Nasal cavity respiratory epithelium epithelial cell of viscerocranial mucosa (primary cell): ENCODE results near the gene S100A10. TPM values are rescaled to one million over a fixed set of nuclear protein-coding genes. Genes with fewer than 3 reads are reported as not detected.

Source experiments
- total RNA-seq: library from RNA; depleted of rRNA; stranded (reverse); fragments of >200 nt; gene quantifications from 2 replicates; pipeline ENCODE4 v1.2.3, GENCODE V29; 2014

The S100A10 gene
- total RNA-seq: 115 and 248 TPM in 2 replicates

GRCh38 chr1:151993734-151994496, at the start of gene S100A10:
Gene S100A10, minus strand, starts transcription at chr1:151993859. Its CDS starts 7,629 bp downstream, at chr1:151986230.

GRCh38 chr1:152036267-152037216, 42.9 kb upstream of the S100A10 start, which contains the start of gene S100A11:
Gene S100A11, minus strand, starts transcription at chr1:152037004. Its CDS starts 89 bp downstream, at chr1:152036915.

Other genes starting within 250 kb of the S100A10 start
- 60.2 and 103 TPM in 2 replicates for gene MRPL9, start 230.4 kb downstream of the S100A10 start, total RNA-seq
- gene TDRKH, start 203.4 kb downstream of the S100A10 start, total RNA-seq: 7.9 and 9.2 TPM in 2 replicates
- not detected in 2 replicates for gene LINGO4, start 188.4 kb downstream of the S100A10 start, total RNA-seq
- gene RORC, start 162.1 kb downstream of the S100A10 start, total RNA-seq: 0.34 and 1.4 TPM in 2 replicates
- 0.07 TPM in 1 of 2 replicates, not detected in the other for gene C2CD4D, start 154.0 kb downstream of the S100A10 start, total RNA-seq
- not detected in 2 replicates for gene THEM5, start 140.1 kb downstream of the S100A10 start, total RNA-seq
- 9.9 and 11.7 TPM in 2 replicates for gene THEM4, start 84.3 kb downstream of the S100A10 start, total RNA-seq
- gene S100A11, start 43.1 kb upstream of the S100A10 start, total RNA-seq: 137 and 269 TPM in 2 replicates
- gene TCHHL1, start 95.2 kb upstream of the S100A10 start, total RNA-seq: not detected in 2 replicates
- under 0.01 and 0.14 TPM in 2 replicates for gene TCHH, start 121.6 kb upstream of the S100A10 start, total RNA-seq
- 0.78 and 1.7 TPM in 2 replicates for gene RPTN, start 165.4 kb upstream of the S100A10 start, total RNA-seq
- under 0.01 and 0.34 TPM in 2 replicates for gene HRNR, start 230.3 kb upstream of the S100A10 start, total RNA-seq